Spleen (tissue), 11 donors: ENCODE data around the gene RPGRIP1. TPM values are rescaled to one million over a fixed set of nuclear protein-coding genes. Genes with fewer than 3 reads are reported as not detected.

Experiments
- DNase-seq: peaks from one replicate; pipeline ENCODE4 v3.0.0-alpha.2; 2020
- H3K27ac ChIP-seq, 8 donors: fragments of 200-600 bp; sonication (generic) in 7 of 8; 1 replicate in 4 of 8; 2 replicates in 4 of 8; pipeline versions ENCODE4 v1.5.0 to v1.8.0; 2016 to 2021; ENCODE audit warnings: inconsistent platforms in 4 of 8, mild to moderate bottlenecking in 4 of 8, moderate library complexity in 1 of 8
- H3K27me3 ChIP-seq, 7 donors: fragments of 200-600 bp; sonication (generic) in 6 of 7; replicated peaks in 1 of 7; 1 replicate in 4 of 7; 2 replicates in 3 of 7; pipeline versions ENCODE4 v1.5.0 to v1.8.0; 2016 to 2021; ENCODE audit warnings: inconsistent platforms in 3 of 7, mild to moderate bottlenecking in 1 of 7
- H3K36me3 ChIP-seq, 6 donors: fragments of 200-600 bp; sonication (generic) in 5 of 6; 1 replicate in 4 of 6; 2 replicates in 2 of 6; pipeline versions ENCODE4 v1.5.0 to v1.8.0; 2016 to 2021; ENCODE audit warnings: inconsistent platforms in 2 of 6
- H3K4me1 ChIP-seq, 6 donors: fragments of 200-600 bp; sonication (generic) in 5 of 6; 1 replicate in 3 of 6; 2 replicates in 3 of 6; pipeline versions ENCODE4 v1.5.0 to v1.8.0; 2016 to 2021; ENCODE audit warnings: inconsistent platforms in 3 of 6
- H3K4me3 ChIP-seq, 8 donors: fragments of 200-600 bp; sonication (generic) in 7 of 8; 1 replicate in 4 of 8; 2 replicates in 4 of 8; pipeline versions ENCODE4 v1.5.0 to v1.8.0; 2016 to 2021; ENCODE audit warnings: inconsistent platforms in 4 of 8, mild to moderate bottlenecking in 4 of 8, moderate library complexity in 2 of 8
- H3K9me3 ChIP-seq, 8 donors: fragments of 200-600 bp; sonication (generic) in 7 of 8; 1 replicate in 4 of 8; 2 replicates in 4 of 8; pipeline versions ENCODE4 v1.5.0 to v1.8.0; 2016 to 2021; ENCODE audit warnings: inconsistent platforms in 4 of 8
- POLR2A ChIP-seq, 3 donors: fragments of 450-650 bp; IDR thresholded peaks; one replicate each; pipeline ENCODE4 v1.5.1; 2017; ENCODE audit warnings: antibody characterized with exemption in 3 of 3, mild to moderate bottlenecking in 1 of 3
- POLR2AphosphoS5 ChIP-seq, 3 donors: sonication (generic); formaldehyde crosslinking; IDR thresholded peaks; one replicate each; pipeline ENCODE4 v1.5.1; 2017; ENCODE audit warnings: antibody characterized with exemption in 3 of 3
- WGBS, 5 donors: extraction: QIAGEN DNeasy Blood & Tissue Kit in 3 of 5; methylation state at CpG; one replicate each; pipeline versions ENCODE4 v1.1.5 to v1.1.7; 2013 to 2018; 5-methylcytosine and 5-hydroxymethylcytosine counted together
- intact Hi-C: fragments of 100-400 bp; cut with DNase I; formaldehyde crosslinking; loops from one replicate; pipeline ENCODE4 v1.15.0; 2023; ENCODE audit warnings: low total_unique reads
- polyA plus RNA-seq, 3 donors: library from polyadenylated mRNA; stranded (reverse); fragments of 200-250 nt; gene quantifications; one replicate each; pipeline ENCODE4 v1.2.1, GENCODE V29; 2013
- total RNA-seq, 7 donors: library from RNA; depleted of rRNA in 3 of 7; stranded (reverse); fragments of >200 nt in 3 of 7; fragmentation: NEBNext Ultra II Directional in 4 of 7; extraction: Animal tissue kit (Norgen Biotek cat#: 25700) in 4 of 7; gene quantifications; one replicate each; pipeline versions ENCODE4 v1.1.0 to v1.2.1, GENCODE V29; 2016 to 2021
- TF ChIP-seq, protein P1 (sequence below), 11 experiments: fragments of 200-600 bp in 7 of 11; fragments of 450-650 bp in 4 of 11; sonication (generic) in 4 of 11; IDR thresholded peaks in 8 of 11; conservative IDR thresholded peaks in 3 of 11; 1 replicate in 7 of 11; 2 replicates in 4 of 11; pipeline versions ENCODE4 v1.4.0 to v1.8.0; 2016 to 2021; ENCODE audit warnings: antibody characterized with exemption in 11 of 11, inconsistent platforms in 4 of 11, mild to moderate bottlenecking in 1 of 11
- donor health status: healthy with polysubstance abuse.
- donor health status: DM: no; HTN: no; CAD: no; lungs with moderate emphysema.
- donor health status: DM: no; HTN: no; CAD: no.
- donor health status: Bipolar disorder and iron deficiency.
- donor health status: healthy.
- donor health status: DM: no; HTN: no; CAD: no.
- donor health status: DM: yes; HTN: yes; CAD: no.

The RPGRIP1 gene
- total and polyA plus RNA-seq, 10 donors: 0.33 to 4.0 (median 0.84) TPM

DNA sequence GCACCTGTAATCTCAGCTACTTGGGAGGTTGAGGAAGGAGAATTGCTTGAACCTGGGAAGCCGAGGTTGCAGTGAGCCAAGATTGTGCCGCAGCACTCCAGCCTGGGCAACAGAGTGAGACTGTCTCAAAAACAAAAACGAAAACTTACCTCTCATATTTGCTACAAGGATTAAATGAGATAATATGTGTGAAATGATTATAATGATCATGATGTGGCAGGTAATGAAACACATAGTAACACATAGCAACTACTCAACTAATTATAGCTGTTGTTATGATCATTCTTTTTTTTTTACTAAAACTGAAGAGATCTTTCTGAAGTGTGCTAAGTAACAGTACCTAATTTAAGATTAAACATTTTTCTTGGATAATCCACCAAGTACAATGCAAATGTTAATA, 30.1 kb downstream of the RPGRIP1 start:
- Histone ChIP-seq H3K4me1 (peaks cover 4 to 21% (median 17%) of the 10 kb centered on the region in 6 donors), H3K36me3 (no peaks in the 10 kb centered on the region), H3K27me3 (peaks cover 0 to 3% (median 0%) of the 10 kb centered on the region in 7 donors), H3K4me3 (no peak overlapping the region), H3K9me3 (no peaks in the 10 kb centered on the region), H3K27ac (no peak overlapping the region)
- 96 to 100% (median 98%) methylated on average over 1 to 3 of the region's 3 CpGs for WGBS, 5 donors
- no peak for DNase-seq
- intact Hi-C loops: no loop called here
- TF ChIP-seq, protein P1, sequence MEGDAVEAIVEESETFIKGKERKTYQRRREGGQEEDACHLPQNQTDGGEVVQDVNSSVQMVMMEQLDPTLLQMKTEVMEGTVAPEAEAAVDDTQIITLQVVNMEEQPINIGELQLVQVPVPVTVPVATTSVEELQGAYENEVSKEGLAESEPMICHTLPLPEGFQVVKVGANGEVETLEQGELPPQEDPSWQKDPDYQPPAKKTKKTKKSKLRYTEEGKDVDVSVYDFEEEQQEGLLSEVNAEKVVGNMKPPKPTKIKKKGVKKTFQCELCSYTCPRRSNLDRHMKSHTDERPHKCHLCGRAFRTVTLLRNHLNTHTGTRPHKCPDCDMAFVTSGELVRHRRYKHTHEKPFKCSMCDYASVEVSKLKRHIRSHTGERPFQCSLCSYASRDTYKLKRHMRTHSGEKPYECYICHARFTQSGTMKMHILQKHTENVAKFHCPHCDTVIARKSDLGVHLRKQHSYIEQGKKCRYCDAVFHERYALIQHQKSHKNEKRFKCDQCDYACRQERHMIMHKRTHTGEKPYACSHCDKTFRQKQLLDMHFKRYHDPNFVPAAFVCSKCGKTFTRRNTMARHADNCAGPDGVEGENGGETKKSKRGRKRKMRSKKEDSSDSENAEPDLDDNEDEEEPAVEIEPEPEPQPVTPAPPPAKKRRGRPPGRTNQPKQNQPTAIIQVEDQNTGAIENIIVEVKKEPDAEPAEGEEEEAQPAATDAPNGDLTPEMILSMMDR (IDR thresholded peaks at IDR 0.05 in 8 of 11, conservative IDR thresholded peaks at IDR 0.05 in 3 of 11): no peak
- TF ChIP-seq POLR2AphosphoS5 (IDR thresholded peaks at IDR 0.05) (no peak), POLR2A (IDR thresholded peaks at IDR 0.05) (no peak)

DNA sequence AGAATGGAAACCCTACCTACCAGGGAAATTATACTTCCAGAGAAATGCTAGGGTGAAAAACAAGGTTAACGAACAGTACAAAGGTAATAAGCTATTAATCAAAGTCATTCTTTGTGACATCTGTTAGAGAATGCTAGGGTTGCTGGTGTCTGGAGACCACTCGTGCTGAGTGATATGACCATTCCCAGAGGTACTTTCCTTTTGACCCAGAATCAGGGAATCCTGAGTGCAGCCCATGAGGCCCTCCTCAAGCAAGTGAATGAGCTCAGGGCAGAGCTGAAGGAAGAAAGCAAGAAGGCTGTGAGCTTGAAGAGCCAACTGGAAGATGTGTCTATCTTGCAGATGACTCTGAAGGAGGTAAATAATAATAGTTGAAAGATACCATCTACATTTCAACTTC, 31.7 kb downstream of the RPGRIP1 start:
- no peak overlapping the region for H3K4me3 ChIP-seq
- no peak for DNase-seq
- WGBS, 5 donors: 71 to 88% (median 78%) methylated on average over 2 of the region's 2 CpGs
- intact Hi-C loops: no loop called here
- no peaks in the 10 kb centered on the region for H3K36me3 ChIP-seq
- peaks cover 0 to 3% (median 0%) of the 10 kb centered on the region in 7 donors for H3K27me3 ChIP-seq
- peaks cover 4 to 26% (median 17%) of the 10 kb centered on the region in 6 donors for H3K4me1 ChIP-seq
- H3K9me3 ChIP-seq: no peaks in the 10 kb centered on the region
- no peak overlapping the region for H3K27ac ChIP-seq
- no peak for TF ChIP-seq POLR2AphosphoS5 (IDR thresholded peaks at IDR 0.05)
- no peak for TF ChIP-seq POLR2A (IDR thresholded peaks at IDR 0.05)
- TF ChIP-seq, protein P1 (IDR thresholded peaks at IDR 0.05 in 8 of 11, conservative IDR thresholded peaks at IDR 0.05 in 3 of 11): no peak

DNA sequence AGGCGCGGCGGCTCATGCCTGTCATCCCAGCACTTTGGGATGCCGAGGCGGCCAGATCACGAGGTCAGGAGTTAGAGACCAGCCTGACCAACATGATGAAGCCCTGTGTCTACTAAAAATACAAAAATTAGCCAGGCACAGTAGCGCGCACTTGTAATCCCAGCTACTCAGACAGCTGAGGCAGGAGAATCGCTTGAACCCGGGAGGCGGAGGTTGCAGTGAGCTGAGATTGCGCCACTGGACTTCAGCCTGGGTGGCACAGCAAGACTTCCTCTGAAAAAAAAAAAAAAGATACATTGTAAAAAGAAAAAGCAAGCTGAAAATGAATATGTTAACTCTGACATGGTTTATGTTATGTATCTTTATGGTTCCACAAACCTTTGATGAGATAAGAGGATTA, 33.6 kb downstream of the RPGRIP1 start:
- Histone ChIP-seq H3K27ac (no peak overlapping the region), H3K27me3 (peaks cover 0 to 3% (median 0%) of the 10 kb centered on the region in 7 donors), H3K4me1 (peaks cover 0 to 27% (median 10%) of the 10 kb centered on the region in 6 donors), H3K36me3 (no peaks in the 10 kb centered on the region), H3K9me3 (no peaks in the 10 kb centered on the region), H3K4me3 (no peak overlapping the region)
- DNase-seq: no peak
- WGBS, 5 donors: 79 to 90% (median 82%) methylated on average over 12 of the region's 12 CpGs
- no peak for TF ChIP-seq POLR2AphosphoS5 (IDR thresholded peaks at IDR 0.05)
- no peak for TF ChIP-seq POLR2A (IDR thresholded peaks at IDR 0.05)
- TF ChIP-seq, protein P1 (IDR thresholded peaks at IDR 0.05 in 8 of 11, conservative IDR thresholded peaks at IDR 0.05 in 3 of 11): no peak
- intact Hi-C loops: no loop called here

DNA sequence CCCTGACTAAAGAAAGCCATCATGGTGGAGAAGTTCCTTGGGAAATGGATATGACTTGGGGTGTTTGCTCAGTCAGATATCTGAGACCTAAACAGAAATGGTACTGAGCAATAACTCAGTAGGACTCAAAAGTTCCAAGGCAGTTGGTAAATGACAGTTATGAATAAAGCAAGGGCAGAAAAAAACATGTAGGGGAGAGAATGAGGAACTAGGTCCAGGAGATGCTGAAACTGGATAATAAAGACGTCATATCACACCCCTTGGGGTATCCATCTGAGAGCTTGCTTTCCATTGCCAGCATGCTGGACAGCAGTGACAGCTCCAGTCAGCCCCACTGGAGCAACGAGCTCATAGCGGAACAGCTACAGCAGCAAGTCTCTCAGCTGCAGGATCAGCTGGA, 37.5 kb downstream of the RPGRIP1 start:
- intact Hi-C loops: no loop called here
- DNase-seq: no peak
- Histone ChIP-seq H3K4me1 (peaks cover 4 to 33% (median 11%) of the 10 kb centered on the region in 6 donors), H3K27me3 (peaks cover 0 to 3% (median 0%) of the 10 kb centered on the region in 7 donors), H3K27ac (peak overlapping the region in 4 of 8 donors; percentile 22 to 69 (median 44)), H3K36me3 (no peaks in the 10 kb centered on the region), H3K9me3 (no peaks in the 10 kb centered on the region), H3K4me3 (no peak overlapping the region)
- TF ChIP-seq POLR2AphosphoS5 (IDR thresholded peaks at IDR 0.05): no peak
- TF ChIP-seq POLR2A (IDR thresholded peaks at IDR 0.05): no peak
- TF ChIP-seq, protein P1 (IDR thresholded peaks at IDR 0.05 in 8 of 11, conservative IDR thresholded peaks at IDR 0.05 in 3 of 11): no peak
- 50 to 69% (median 62%) methylated on average over 3 of the region's 3 CpGs for WGBS, 5 donors
